Parathyroid adenoma (tissue), 2 donors: ENCODE data around the gene RNF150.

Experiments
- H2AFZ ChIP-seq: fragments of 300-600 bp; sonication (generic); one replicate; pipeline ENCODE4 v1.7.0; 2017; ENCODE audit warnings: antibody characterized with exemption, mild to moderate bottlenecking
- H3K27ac ChIP-seq: fragments of 300-600 bp; sonication (generic); one replicate; pipeline ENCODE4 v1.7.0; 2017
- H3K27me3 ChIP-seq: fragments of 300-600 bp; sonication (generic); one replicate; pipeline ENCODE4 v1.7.0; 2017; ENCODE audit warnings: low read length; ENCODE audit not compliant: control insufficient read depth, insufficient read depth
- H3K36me3 ChIP-seq: fragments of 300-600 bp; sonication (generic); one replicate; pipeline ENCODE4 v1.7.0; 2017; ENCODE audit warnings: low read length; ENCODE audit not compliant: control insufficient read depth, insufficient read depth
- H3K4me1 ChIP-seq: fragments of 300-600 bp; sonication (generic); one replicate; pipeline ENCODE4 v1.7.0; 2017; ENCODE audit warnings: control low read depth
- H3K4me2 ChIP-seq: fragments of 300-600 bp; sonication (generic); one replicate; pipeline ENCODE4 v1.7.0; 2017; ENCODE audit warnings: low read length
- H3K4me3 ChIP-seq: fragments of 300-600 bp; sonication (generic); one replicate; pipeline ENCODE4 v1.7.0; 2017; ENCODE audit warnings: low read depth, low read length
- H3K79me2 ChIP-seq: fragments of 300-600 bp; sonication (generic); one replicate; pipeline ENCODE4 v1.7.0; 2017; ENCODE audit warnings: control low read depth
- H3K9ac ChIP-seq: fragments of 300-600 bp; sonication (generic); one replicate; pipeline ENCODE4 v1.7.0; 2017; ENCODE audit warnings: mild to moderate bottlenecking
- H3K9me3 ChIP-seq: fragments of 300-600 bp; sonication (generic); one replicate; pipeline ENCODE4 v1.7.0; 2017; ENCODE audit warnings: low read length; ENCODE audit not compliant: control insufficient read depth
- TF ChIP-seq, protein P1 (sequence below): fragments of 300-600 bp; sonication (generic); IDR thresholded peaks from one replicate; pipeline ENCODE4 v1.7.0; 2017; ENCODE audit warnings: antibody characterized with exemption, mild to moderate bottlenecking
- donor health status: primary hyperparathyroidism.

Gene RNF150

DNA sequence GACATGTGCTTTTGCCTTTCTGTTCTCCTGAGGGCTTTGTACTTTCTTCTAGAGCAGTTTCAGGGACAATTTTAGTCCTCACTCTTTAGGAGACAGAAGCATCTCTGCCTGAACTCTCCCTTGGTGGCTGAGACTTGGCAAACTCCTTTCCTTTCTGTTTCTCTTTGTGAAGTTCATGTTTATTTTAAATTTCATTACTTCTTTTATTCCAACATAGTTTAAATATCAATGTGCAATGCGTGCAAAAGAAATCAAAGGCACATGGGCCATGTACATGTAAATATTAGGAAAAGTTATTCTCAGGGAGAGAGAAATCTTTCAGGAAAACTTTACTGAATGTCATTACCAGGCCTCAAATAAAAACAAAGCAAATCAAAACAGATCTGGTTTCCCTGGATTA lies 177.6 kb downstream of the RNF150 start:
- Histone ChIP-seq H3K9me3 (no peaks in the 10 kb centered on the region), H3K27ac (no peak overlapping the region), H3K79me2 (no peaks in the 10 kb centered on the region), H3K27me3 (no peaks in the 10 kb centered on the region), H3K9ac (no peak overlapping the region), H2AFZ (no peak overlapping the region), H3K4me3 (no peak overlapping the region), H3K4me2 (no peak overlapping the region), H3K4me1 (no peaks in the 10 kb centered on the region), H3K36me3 (no peaks in the 10 kb centered on the region)
- TF ChIP-seq, protein P1, sequence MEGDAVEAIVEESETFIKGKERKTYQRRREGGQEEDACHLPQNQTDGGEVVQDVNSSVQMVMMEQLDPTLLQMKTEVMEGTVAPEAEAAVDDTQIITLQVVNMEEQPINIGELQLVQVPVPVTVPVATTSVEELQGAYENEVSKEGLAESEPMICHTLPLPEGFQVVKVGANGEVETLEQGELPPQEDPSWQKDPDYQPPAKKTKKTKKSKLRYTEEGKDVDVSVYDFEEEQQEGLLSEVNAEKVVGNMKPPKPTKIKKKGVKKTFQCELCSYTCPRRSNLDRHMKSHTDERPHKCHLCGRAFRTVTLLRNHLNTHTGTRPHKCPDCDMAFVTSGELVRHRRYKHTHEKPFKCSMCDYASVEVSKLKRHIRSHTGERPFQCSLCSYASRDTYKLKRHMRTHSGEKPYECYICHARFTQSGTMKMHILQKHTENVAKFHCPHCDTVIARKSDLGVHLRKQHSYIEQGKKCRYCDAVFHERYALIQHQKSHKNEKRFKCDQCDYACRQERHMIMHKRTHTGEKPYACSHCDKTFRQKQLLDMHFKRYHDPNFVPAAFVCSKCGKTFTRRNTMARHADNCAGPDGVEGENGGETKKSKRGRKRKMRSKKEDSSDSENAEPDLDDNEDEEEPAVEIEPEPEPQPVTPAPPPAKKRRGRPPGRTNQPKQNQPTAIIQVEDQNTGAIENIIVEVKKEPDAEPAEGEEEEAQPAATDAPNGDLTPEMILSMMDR: no peak

DNA sequence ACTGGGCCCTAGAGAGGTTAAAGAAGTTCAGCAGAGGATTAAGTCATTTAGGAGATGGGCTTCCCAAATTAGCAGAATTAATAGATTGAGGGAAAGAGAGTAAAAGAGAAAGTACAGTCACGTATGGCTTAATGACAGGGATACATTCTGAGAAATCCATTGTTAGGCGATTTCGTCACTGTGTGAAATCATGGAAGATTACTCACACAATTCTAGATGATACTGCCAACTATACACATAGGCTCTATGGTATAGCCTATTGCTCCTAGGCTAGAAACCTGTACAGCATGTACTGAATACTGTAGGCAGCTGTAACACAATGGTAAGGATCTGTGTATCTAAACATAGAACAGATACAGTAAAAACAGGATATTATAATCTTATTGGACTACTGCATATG lies 180.6 kb downstream of the RNF150 start:
- no peak overlapping the region for H3K9ac ChIP-seq
- H3K4me2 ChIP-seq: no peak overlapping the region
- H3K4me3 ChIP-seq: no peak overlapping the region
- no peak overlapping the region for H2AFZ ChIP-seq
- no peaks in the 10 kb centered on the region for H3K36me3 ChIP-seq
- H3K9me3 ChIP-seq: no peaks in the 10 kb centered on the region
- H3K4me1 ChIP-seq: no peaks in the 10 kb centered on the region
- H3K27me3 ChIP-seq: no peaks in the 10 kb centered on the region
- TF ChIP-seq, protein P1: no peak
- no peaks in the 10 kb centered on the region for H3K79me2 ChIP-seq
- H3K27ac ChIP-seq: no peak overlapping the region

DNA sequence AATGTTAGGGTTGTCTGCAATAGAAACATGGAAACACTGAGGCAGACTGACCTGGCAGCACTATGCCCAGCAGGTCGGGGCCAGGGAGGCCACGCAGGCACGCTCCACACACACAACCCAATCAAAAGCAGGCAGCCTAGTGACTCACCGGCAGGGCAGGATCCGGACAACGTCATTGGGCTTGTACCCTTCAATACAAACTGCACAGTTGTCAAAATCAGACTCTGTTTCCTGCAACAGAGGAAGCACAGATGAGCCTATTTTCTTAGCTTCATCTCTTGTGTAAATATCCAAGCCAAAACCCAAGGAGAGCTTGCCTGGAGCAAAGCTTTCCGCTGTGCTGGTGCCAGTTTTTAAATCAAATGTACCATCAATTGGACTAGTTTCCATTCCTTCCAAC lies 185.8 kb downstream of the RNF150 start:
- Histone ChIP-seq H3K79me2 (no peaks in the 10 kb centered on the region), H3K27ac (no peak overlapping the region), H3K4me3 (no peak overlapping the region), H3K4me2 (no peak overlapping the region), H3K36me3 (no peaks in the 10 kb centered on the region), H3K27me3 (no peaks in the 10 kb centered on the region), H3K9ac (no peak overlapping the region), H3K4me1 (no peaks in the 10 kb centered on the region), H2AFZ (no peak overlapping the region), H3K9me3 (no peaks in the 10 kb centered on the region)
- TF ChIP-seq, protein P1: no peak

DNA sequence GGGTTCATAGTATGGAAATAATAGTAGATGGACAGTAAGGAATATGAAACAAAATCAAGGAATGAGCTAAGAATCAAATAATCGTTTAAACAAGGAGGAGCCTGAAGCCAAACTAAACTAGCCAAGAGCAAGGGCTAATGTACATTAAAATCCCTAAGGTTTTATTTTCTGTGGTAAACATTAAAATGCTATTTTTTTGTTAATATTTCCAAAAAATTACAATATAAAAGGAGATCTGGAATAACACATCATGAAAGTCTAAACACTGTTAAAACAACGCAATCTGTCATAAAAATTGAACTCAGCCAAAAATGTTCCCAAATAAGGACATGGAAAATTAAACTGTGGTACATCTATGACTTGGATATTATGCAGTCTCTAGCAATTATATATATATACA lies 188.2 kb downstream of the RNF150 start:
- Histone ChIP-seq H3K4me1 (no peaks in the 10 kb centered on the region), H3K9ac (no peak overlapping the region), H3K9me3 (no peaks in the 10 kb centered on the region), H3K4me3 (no peak overlapping the region), H3K79me2 (no peaks in the 10 kb centered on the region), H3K27me3 (no peaks in the 10 kb centered on the region), H2AFZ (no peak overlapping the region), H3K36me3 (no peaks in the 10 kb centered on the region), H3K27ac (no peak overlapping the region), H3K4me2 (no peak overlapping the region)
- TF ChIP-seq, protein P1: no peak

DNA sequence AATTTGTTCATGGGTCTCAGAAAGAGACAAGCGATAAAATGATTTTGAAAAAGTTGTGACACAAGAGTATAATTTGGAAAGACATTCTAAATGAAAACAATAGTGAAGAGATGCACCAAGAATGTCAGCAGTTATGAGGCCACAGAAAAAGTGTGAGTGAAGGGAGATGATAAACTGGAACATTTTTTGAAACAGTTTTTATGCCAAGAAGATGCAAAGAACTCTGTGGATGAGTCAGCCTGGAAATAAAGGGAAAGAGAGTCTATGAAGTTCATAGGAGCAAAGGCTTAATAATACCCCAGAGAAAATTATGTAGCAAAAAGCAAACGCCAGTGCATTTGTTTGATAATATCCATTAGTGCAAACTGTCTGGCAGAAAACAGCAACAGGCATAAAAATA lies 188.7 kb downstream of the RNF150 start:
- Histone ChIP-seq H3K27me3 (no peaks in the 10 kb centered on the region), H3K27ac (no peak overlapping the region), H3K9me3 (no peaks in the 10 kb centered on the region), H3K4me3 (no peak overlapping the region), H3K4me1 (no peaks in the 10 kb centered on the region), H3K79me2 (no peaks in the 10 kb centered on the region), H3K4me2 (no peak overlapping the region), H3K9ac (no peak overlapping the region), H2AFZ (no peak overlapping the region), H3K36me3 (no peaks in the 10 kb centered on the region)
- TF ChIP-seq, protein P1: no peak
